ENCODE measurements around the gene C7orf25. TPM values are rescaled to one million over a fixed set of nuclear protein-coding genes. Genes with fewer than 3 reads are reported as not detected.
A peak's percentile ranks its signal among the peaks of the same experiment; 100 is the strongest.

The C7orf25 gene
- total and polyA plus RNA-seq, 2 of the 13 experiments (the other 11 are each of a cell fraction or from before 2014, with no cell fraction given) = 0.37 to 1.3 TPM

- TF ChIP-seq ZSCAN5A (CRISPR knock-in tag; IDR thresholded peaks at IDR 0.05; ENCODE audit: borderline replicate concordance) (peak; percentile 51; the same call in 1 of the 2 replicates), ZFP62 (CRISPR knock-in tag; IDR thresholded peaks at IDR 0.05) (no peak), MXD1 (CRISPR knock-in tag; IDR thresholded peaks at IDR 0.05) (peak; percentile 73; the same call in 1 of the 2 replicates), POLR2AphosphoS2 (IDR thresholded peaks at IDR 0.05; ENCODE audit: low read depth, low read length) (no peak), NPAS2 (CRISPR knock-in tag; IDR thresholded peaks at IDR 0.05; ENCODE audit: borderline replicate concordance) (no peak), TBX2 (CRISPR knock-in tag; IDR thresholded peaks at IDR 0.05; ENCODE audit: borderline replicate concordance) (peak; percentile 96), ZNF124 (CRISPR knock-in tag; IDR thresholded peaks at IDR 0.05) (no peak; the same call in 1 of the 2 replicates), IKZF1 (IDR thresholded peaks at IDR 0.05) (no peak), ZNF431 (CRISPR knock-in tag; IDR thresholded peaks at IDR 0.05; ENCODE audit: borderline replicate concordance, low read depth) (peak; percentile 66; the same call in 1 of the 2 replicates), ZNF562 (CRISPR knock-in tag; IDR thresholded peaks at IDR 0.05; ENCODE audit: borderline replicate concordance) (no peak), POLR2A (IDR thresholded peaks at IDR 0.05; ENCODE audit: insufficient read depth in 1 of 2, low read depth in 2 of 2, low read length in 2 of 2) (peak; percentile 51; a peak in 2 of 4 replicates), FIP1L1 (IDR thresholded peaks at IDR 0.05; ENCODE audit: borderline replicate concordance, insufficient read depth, low read depth, low read length) (peak; percentile 75; the same call in 1 of the 2 replicates), KLF16 (CRISPR knock-in tag; IDR thresholded peaks at IDR 0.05) (peak; percentile 70 to 89; a peak in 3 of 4 replicates), ONECUT2 (CRISPR knock-in tag; IDR thresholded peaks at IDR 0.05) (no peak), SMAD1 (CRISPR knock-in tag; IDR thresholded peaks at IDR 0.05; ENCODE audit: borderline replicate concordance, low read depth) (peak; percentile 98), ZNF580 (CRISPR knock-in tag; IDR thresholded peaks at IDR 0.05; ENCODE audit: borderline replicate concordance, low read depth) (peak; percentile 78; the same call in 1 of the 2 replicates), MBNL3 (CRISPR knock-in tag; conservative IDR thresholded peaks at IDR 0.05) (no peak), TARDBP (CRISPR knock-in tag; IDR thresholded peaks at IDR 0.05) (peak; percentile 89), ZNF547 (CRISPR knock-in tag; IDR thresholded peaks at IDR 0.05) (peak; percentile 84; the same call in 1 of the 2 replicates), FUBP1 (CRISPR knock-in tag; IDR thresholded peaks at IDR 0.05; ENCODE audit: borderline replicate concordance) (no peak)
These were observed at the start of gene C7orf25 (continued) for GRCh38 chr7:42911454-42912447.
